Lung (tissue), 12 donors: Measurements from ENCODE around the gene LILRA5. TPM values are rescaled to one million over a fixed set of nuclear protein-coding genes. Genes with fewer than 3 reads are reported as not detected.

Experiments
- ATAC-seq: fragments of 200-7000 bp; cut with Tn5 transposase; one replicate; pipeline ENCODE4 v1.9.1; 2020; ENCODE audit warnings: moderate number of reproducible peaks; ENCODE audit not compliant: insufficient read depth, low FRiP score
- DNase-seq, 3 donors: peaks; one replicate each; pipeline ENCODE4 v3.0.0-alpha.2; 2013 to 2017
- H3K27ac ChIP-seq, 2 donors: one replicate each; pipeline ENCODE4 v1.5.1; 2013; ENCODE audit warnings: mild to moderate bottlenecking in 2 of 2, moderate library complexity in 2 of 2, control low read depth in 1 of 2, inconsistent platforms in 1 of 2, low read depth in 1 of 2, low read length in 1 of 2
- H3K27me3 ChIP-seq, 3 donors: one replicate each; pipeline ENCODE4 v1.5.1; 2013; ENCODE audit warnings: low read length in 2 of 3; ENCODE audit not compliant: control insufficient read depth in 3 of 3, insufficient read depth in 3 of 3
- H3K36me3 ChIP-seq, 4 donors: one replicate each; pipeline ENCODE4 v1.5.1; 2013; ENCODE audit warnings: low read length in 4 of 4, mild to moderate bottlenecking in 1 of 4, moderate library complexity in 1 of 4; ENCODE audit not compliant: control insufficient read depth in 4 of 4, insufficient read depth in 4 of 4
- H3K4me1 ChIP-seq, 5 donors: one replicate each; pipeline ENCODE4 v1.5.1; 2013; ENCODE audit warnings: low read length in 5 of 5, mild to moderate bottlenecking in 2 of 5, moderate library complexity in 1 of 5; ENCODE audit not compliant: control insufficient read depth in 5 of 5, insufficient read depth in 5 of 5
- H3K4me3 ChIP-seq: one replicate; pipeline ENCODE4 v1.5.1; 2013; ENCODE audit warnings: mild to moderate bottlenecking, control low read depth, moderate library complexity
- H3K9ac ChIP-seq, 2 donors: one replicate each; pipeline ENCODE4 v1.5.1; 2013; ENCODE audit warnings: low read length in 2 of 2, control low read depth in 1 of 2; ENCODE audit not compliant: insufficient read depth in 1 of 2
- H3K9me3 ChIP-seq, 4 donors: one replicate each; pipeline ENCODE4 v1.5.1; 2013; ENCODE audit warnings: low read length in 3 of 4, mild to moderate bottlenecking in 1 of 4, moderate library complexity in 1 of 4; ENCODE audit not compliant: control insufficient read depth in 4 of 4, insufficient read depth in 3 of 4
- WGBS, 2 donors: extraction: QIAGEN DNeasy Blood & Tissue Kit; methylation state at CpG; one replicate each; pipeline ENCODE4 v1.1.7; 2013; 5-methylcytosine and 5-hydroxymethylcytosine counted together
- polyA plus RNA-seq, 2 donors: library from polyadenylated mRNA; stranded (reverse); fragments of 200-250 nt; gene quantifications; one replicate each; pipeline ENCODE4 v1.2.1, GENCODE V29; 2013
- total RNA-seq, 2 donors: library from RNA; depleted of rRNA in 1 of 2; stranded (reverse); fragments of >200 nt in 1 of 2; gene quantifications; one replicate each; pipeline ENCODE4 v1.2.1, GENCODE V29; 2014 to 2021
- TF ChIP-seq, protein P1 (sequence below): IDR thresholded peaks from 2 replicates; pipeline ENCODE4 v1.5.1; 2012; ENCODE audit warnings: mild to moderate bottlenecking; ENCODE audit errors: control extremely low read depth, extremely low read depth
- donor health status: control.
- donor health status: control.
- donor health status: Bipolar disorder and iron deficiency.
- donor health status: healthy.
- donor health status: DM: yes; HTN: yes; CAD: no.

The LILRA5 gene
- total and polyA plus RNA-seq, 4 donors, result 5.9 to 262 (median 26.2) TPM

DNA sequence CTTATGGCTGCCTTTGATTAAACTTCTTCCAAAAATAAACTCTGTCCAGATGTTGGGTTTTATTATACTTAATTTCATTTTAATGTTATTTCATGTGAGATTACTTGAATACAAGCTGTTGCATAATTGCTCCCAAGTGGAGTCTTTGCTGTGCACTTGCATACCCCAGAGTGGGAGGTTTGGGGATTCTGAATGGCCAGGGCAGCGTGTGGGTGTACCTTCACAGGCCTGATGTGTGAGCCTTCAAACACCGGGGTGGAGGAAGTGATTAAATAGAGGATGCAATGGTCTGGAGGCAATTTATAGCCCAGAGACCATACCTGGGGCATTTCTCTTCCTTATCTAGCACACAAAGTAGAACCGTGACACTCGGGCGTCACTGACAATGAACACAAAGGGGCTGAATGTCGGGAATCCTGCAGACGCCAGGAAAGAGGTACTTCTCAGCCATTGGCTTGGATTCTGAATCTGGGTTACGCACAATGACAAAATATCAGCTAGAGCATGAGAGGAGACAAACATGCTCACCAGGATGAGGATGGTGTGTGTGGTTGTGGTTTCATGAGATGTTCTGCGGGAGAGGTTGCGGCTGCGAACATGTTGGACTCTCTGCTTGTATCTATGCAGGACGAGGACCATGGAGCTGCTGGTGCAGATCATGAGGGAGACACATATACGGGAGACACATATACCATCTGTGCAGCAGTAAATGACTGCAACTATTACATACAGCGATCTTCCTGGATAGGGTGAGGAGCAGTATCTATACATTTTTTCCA is 7.1 kb upstream of the LILRA5 start:
- 84 to 90% methylated on average over 14 of the region's 14 CpGs for WGBS, 2 donors
- Histone ChIP-seq H3K9me3 (peaks cover 0 to 4% (median 1%) of the 10 kb centered on the region in 4 donors), H3K27ac (no peak overlapping the region), H3K9ac (no peak overlapping the region), H3K27me3 (no peaks in the 10 kb centered on the region), H3K36me3 (no peaks in the 10 kb centered on the region), H3K4me3 (no peak overlapping the region), H3K4me1 (peaks cover 0 to 2% (median 0%) of the 10 kb centered on the region in 5 donors)
- ATAC-seq (no peak), DNase-seq (peak in 1 of 3 donors; percentile 29)
- TF ChIP-seq, protein P1, sequence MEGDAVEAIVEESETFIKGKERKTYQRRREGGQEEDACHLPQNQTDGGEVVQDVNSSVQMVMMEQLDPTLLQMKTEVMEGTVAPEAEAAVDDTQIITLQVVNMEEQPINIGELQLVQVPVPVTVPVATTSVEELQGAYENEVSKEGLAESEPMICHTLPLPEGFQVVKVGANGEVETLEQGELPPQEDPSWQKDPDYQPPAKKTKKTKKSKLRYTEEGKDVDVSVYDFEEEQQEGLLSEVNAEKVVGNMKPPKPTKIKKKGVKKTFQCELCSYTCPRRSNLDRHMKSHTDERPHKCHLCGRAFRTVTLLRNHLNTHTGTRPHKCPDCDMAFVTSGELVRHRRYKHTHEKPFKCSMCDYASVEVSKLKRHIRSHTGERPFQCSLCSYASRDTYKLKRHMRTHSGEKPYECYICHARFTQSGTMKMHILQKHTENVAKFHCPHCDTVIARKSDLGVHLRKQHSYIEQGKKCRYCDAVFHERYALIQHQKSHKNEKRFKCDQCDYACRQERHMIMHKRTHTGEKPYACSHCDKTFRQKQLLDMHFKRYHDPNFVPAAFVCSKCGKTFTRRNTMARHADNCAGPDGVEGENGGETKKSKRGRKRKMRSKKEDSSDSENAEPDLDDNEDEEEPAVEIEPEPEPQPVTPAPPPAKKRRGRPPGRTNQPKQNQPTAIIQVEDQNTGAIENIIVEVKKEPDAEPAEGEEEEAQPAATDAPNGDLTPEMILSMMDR, result no peak

DNA sequence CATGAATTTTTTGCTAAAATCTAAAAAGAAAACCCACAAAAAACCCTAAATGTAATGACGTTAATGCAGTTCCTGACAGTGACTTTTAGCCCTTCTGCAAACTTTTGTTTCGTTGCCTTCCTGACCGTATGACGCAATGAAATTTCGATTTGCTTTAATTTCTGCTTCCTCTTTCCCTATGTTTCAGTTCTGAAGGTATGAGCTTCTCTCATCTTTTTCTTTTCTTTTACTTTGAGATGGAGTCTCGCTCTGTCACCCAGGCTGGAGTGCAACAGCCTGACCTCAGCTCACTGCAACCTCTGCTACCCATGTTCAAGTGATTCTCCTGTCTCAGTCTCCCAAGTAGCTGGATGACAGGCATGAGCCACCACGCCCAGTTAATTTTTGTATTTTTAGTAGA is 6.1 kb upstream of the LILRA5 start:
- TF ChIP-seq, protein P1, result no peak
- peaks cover 0 to 2% (median 0%) of the 10 kb centered on the region in 5 donors for H3K4me1 ChIP-seq
- H3K4me3 ChIP-seq, result no peak overlapping the region
- peaks cover 0 to 4% (median 1%) of the 10 kb centered on the region in 4 donors for H3K9me3 ChIP-seq
- H3K27ac ChIP-seq, result peak overlapping the region in 1 of 2 donors; percentile 43
- no peaks in the 10 kb centered on the region for H3K27me3 ChIP-seq
- ATAC-seq, result no peak
- H3K9ac ChIP-seq, result no peak overlapping the region
- WGBS, 2 donors, result 33 to 58% methylated on average over 7 of the region's 7 CpGs
- peak in 1 of 3 donors; percentile 10 for DNase-seq
- H3K36me3 ChIP-seq, result no peaks in the 10 kb centered on the region

DNA sequence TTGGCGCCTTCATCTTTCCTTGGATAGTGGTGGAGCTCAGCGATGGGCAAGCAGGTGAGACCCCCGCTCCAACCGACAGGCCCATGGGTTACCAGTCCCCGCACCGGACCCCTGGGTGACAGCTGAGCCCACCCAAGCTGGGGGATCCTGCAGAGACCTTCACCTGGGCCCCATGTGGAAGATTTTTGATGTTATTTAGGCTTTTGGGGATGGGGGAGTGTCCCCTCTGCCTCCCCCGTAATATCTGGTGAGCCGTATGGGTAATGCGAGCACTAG is 4.9 kb upstream of the LILRA5 start:
- no peak overlapping the region for H3K4me3 ChIP-seq
- ATAC-seq (no peak), DNase-seq (no peak)
- H3K4me1 ChIP-seq, result peaks cover 0 to 2% (median 0%) of the 10 kb centered on the region in 5 donors
- H3K36me3 ChIP-seq, result no peaks in the 10 kb centered on the region
- H3K9me3 ChIP-seq, result peaks cover 0 to 4% (median 1%) of the 10 kb centered on the region in 4 donors
- WGBS, 2 donors, result 94 to 96% methylated on average over 9 of the region's 9 CpGs
- H3K27ac ChIP-seq, result peak overlapping the region in 1 of 2 donors; percentile 66
- H3K9ac ChIP-seq, result no peak overlapping the region
- no peaks in the 10 kb centered on the region for H3K27me3 ChIP-seq
- TF ChIP-seq, protein P1, result no peak
